ENCODE measurements around the gene PFDN5.

The PFDN5 gene

DNA sequence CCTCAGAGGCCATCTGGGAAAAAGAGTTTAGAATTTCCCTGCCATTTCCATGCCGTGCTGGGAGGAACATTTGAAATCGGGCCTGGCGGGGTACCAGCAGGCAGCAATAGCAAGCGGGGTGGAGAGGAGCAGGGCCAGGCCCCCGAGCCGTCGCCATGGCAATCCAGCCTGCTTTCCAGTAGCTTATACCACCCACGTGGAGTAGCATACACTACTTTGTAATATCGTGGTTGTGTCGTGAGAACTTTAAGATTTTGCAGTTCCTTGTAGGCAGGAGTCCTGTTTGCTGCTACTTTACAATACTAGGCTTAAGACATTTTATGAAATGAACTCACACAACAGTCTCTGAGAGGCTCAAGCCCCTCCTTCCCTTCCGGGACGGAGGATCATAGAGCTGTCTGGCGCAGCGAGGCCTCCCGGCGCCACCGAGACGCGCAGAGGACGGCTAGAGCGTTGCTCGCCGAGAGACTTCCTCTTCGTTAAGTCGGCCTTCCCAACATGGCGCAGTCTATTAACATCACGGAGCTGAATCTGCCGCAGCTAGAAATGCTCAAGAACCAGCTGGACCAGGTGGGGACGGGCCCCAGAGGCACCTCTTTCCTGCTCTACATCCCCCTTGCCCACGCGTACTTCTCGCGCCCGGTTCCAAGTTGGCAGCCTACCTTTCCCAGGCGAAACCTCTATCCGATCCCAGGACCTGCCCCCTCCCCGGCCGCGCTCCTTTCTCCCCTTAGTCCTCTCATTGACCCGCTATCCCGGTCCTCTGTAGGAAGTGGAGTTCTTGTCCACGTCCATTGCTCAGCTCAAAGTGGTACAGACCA, at the start of gene PFDN5:
Gene PFDN5, plus strand, starts transcription at position 473 of the 821 bp plus-strand sequence. Its CDS starts 26 bp downstream, at position 499.
- DNase-seq (ENCODE audit: low read depth): peak; percentile 88

GRCh38 chr12:53251477-53252348, 43.6 kb upstream of the PFDN5 start:
- DNase-seq (ENCODE audit: low read depth): no peak

DNA sequence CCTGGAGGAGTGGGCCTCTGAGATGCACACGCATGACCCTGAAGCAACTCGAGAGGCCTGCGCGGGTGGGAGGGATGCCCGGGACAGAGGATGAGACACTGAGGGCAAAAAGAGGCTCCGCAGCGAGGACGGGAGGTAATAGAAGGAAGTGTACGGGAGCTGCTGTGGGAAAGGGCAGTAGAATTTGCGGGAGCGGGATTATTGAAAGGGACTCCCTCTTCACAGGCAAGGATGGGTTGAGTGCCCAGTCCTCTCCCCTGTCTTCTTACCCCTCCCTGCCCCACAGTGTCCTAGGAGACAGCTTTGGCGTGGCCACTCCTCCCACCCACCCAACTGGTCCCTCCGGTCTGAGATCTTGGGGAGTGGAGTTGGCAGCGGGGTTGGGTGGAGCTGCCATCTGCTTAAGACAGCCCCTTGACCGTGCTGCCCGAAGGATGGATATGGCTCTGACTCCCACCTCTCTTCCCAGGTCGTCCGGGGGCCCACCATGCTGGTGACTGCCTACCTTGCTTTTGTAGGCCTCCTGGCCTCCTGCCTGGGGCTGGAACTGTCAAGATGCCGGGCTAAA, 42.9 kb upstream of the PFDN5 start:
- no peak for DNase-seq (ENCODE audit: low read depth)

DNA sequence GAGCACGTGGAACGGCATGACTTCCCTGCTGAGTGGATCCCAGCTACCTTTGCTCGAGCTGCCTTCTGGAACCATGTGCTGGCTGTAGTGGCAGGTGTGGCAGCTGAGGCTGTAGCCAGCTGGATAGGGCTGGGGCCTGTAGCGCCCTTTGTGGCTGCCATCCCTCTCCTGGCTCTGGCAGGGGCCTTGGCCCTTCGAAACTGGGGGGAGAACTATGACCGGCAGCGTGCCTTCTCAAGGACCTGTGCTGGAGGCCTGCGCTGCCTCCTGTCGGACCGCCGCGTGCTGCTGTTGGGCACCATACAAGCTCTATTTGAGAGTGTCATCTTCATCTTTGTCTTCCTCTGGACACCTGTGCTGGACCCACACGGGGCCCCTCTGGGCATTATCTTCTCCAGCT, 42.0 kb upstream of the PFDN5 start:
- no peak for DNase-seq (ENCODE audit: low read depth)

DNA sequence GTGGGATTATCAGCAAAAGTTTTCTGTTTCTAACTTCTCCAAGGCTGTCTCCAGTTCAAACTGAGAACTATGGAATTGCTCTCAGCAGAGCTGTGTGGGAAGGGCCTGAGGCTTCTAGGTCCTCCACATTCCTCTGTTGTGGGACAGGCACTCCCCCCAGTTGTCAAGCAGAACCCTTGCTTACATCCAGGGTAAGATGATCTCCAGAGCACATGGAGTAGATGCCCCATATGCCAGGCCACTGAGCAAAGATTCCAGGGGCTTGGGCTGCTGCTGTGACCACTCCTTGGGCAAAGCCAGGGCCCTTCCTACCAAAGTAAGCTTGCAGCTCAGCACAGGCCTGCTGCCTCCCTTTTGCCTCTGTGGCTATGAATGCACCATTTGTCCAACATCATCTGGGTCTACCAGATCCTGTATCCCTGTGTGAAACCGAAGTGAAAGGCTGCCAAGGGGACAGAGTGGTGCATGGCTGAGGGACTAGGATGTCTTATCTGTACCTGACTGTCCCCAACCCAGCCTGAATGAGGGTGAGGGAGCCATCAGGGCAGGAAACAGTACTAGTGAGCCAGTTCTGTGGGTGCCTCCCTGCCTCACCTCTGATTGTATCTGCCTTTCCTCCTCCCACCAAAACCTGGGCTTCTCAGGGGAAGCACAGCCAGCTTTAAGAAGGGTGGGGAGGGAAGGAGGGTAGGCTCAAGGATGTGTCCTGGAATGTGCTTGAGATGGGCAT, 40.4 kb upstream of the PFDN5 start:
- DNase-seq (ENCODE audit: low read depth): no peak

GRCh38 chr12:53255996-53256395, 39.3 kb upstream of the PFDN5 start:
- no peak for DNase-seq (ENCODE audit: low read depth)

DNA sequence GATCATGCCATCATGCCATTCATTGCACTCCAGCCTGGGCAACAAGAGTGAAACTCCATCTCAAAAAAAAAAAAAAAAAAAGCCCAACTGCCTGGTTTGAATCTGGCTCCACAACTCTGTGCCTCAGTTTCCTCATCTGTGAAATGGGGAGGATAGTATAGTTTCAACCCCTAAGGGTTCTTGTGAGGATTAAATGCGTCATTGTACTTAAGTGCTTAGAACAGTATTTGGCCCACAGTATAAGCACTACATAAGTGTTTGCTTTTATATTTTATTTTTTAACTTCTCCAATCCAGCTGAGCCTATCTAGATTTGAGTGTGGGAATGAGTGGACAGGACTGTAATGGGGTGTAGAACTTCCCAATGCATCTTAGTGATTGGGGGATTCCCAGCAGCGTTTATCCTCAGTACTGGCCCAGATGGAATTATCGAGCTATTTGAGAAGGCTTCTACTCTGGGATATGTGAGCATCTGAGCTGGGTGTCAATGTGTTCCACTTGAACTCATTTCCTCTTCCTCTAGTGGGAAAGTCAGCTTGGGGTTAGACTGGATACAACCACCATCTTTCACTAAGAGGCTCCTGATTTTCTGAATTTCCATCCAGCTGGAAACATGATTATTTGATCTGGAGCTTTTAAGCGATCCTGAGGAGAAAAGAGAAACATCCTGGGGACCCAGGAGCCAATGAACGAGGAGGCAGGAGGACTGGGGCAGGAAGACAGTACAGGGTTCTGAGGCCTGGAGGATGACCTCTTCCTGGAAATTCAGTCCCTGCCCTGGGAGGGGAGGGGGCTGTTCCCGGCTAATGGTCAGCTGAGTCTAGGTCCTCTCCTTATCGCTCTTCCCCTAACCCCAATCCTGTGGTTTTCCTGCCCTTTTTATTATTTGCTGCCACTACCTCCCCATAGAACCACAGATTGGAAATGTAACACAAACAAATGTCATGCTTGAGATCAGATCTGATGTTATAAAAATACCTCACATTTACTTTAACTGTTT, 36.5 kb upstream of the PFDN5 start:
- no peak for DNase-seq (ENCODE audit: low read depth)

DNA sequence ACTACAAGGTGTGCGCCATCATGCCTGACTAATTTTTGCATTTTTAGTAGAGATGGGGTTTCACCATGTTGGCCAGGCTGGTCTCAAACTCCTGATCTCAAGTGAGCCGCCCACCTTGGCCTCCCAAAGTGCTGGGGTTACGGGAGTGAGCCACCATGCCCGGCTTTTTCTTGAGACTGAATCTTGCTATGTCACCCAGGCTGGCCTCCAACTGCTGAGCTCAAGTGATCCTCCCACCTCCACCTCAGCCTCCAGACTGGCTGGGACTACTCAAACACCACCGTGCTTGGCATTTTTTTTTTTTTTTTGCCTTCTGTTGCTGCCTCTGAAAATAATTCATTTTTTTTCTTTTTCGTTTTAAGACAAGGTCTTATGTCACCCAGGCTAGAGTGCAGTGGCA, 35.5 kb upstream of the PFDN5 start:
- DNase-seq (ENCODE audit: low read depth): no peak

GRCh38 chr12:53265783-53266182, 29.6 kb upstream of the PFDN5 start:
- no peak for DNase-seq (ENCODE audit: low read depth)

DNA sequence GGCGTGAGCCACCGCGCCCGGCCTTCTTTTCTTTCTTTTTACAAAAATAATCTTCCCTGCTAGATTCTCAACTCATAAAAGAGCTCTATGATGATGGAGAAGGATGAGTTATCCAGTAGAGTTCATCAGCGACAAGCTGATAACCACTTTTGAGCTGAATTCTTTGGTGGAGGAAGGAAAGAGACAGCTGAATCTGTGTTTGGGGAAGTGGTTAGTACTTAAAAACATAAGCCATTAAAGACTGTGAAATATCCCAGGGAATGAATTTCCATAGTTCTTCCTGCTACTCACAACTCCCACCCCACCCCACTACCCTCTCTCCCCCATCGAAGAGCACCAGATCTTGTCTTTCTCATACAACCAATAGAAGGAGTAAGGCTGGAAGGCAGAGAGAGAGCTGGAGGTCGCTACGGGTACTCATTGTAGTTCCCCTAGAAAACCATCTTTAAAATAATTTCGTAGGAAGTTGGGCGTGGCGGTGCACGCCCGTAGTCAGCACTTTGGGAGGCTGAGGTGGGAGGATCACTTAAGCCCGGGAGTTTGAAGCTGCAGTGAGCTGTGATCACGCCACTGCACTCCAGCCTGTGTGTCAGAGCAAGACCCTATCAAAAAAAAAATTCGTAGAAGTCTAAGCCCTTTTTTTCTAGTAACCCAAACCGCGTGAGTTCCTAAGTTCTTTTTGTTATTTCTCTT, 27.9 kb upstream of the PFDN5 start:
- no peak for DNase-seq (ENCODE audit: low read depth)

- peak; percentile 65 for DNase-seq (ENCODE audit: low read depth)
These were observed 27.2 kb upstream of the PFDN5 start, which contains the start of gene ESPL1 for GRCh38 chr12:53267999-53268629. ESPL1 (plus strand) TSS chr12:53268299; CDS start chr12:53268767, 468 bp downstream.

DNA sequence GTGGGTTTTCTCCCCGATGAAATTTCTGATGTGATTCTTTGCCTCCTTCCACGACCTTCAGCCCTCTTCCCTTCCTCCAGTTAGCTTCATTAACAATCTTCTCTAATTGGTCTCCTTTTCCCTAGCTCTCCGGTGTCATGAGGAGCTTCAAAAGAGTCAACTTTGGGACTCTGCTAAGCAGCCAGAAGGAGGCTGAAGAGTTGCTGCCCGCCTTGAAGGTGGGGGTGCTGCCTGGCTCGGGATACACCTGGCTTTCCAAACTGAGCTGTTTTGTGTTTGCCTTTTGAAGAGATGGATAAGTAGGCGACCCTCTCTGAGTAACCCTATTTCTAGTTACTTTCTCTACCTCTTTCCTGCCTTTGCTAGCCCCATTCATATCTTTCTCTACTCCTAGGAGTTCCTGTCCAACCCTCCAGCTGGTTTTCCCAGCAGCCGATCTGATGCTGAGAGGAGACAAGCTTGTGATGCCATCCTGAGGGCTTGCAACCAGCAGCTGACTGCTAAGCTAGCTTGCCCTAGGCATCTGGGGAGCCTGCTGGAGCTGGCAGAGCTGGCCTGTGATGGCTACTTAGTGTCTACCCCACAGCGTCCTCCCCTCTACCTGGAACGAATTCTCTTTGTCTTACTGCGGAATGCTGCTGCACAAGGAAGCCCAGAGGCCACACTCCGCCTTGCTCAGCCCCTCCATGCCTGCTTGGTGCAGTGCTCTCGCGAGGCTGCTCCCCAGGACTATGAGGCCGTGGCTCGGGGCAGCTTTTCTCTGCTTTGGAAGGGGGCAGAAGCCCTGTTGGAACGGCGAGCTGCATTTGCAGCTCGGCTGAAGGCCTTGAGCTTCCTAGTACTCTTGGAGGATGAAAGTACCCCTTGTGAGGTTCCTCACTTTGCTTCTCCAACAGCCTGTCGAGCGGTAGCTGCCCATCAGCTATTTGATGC, 26.4 kb upstream of the PFDN5 start:
- DNase-seq (ENCODE audit: low read depth): no peak

GRCh38 chr12:53274445-53274844, 20.9 kb upstream of the PFDN5 start:
- no peak for DNase-seq (ENCODE audit: low read depth)

DNA sequence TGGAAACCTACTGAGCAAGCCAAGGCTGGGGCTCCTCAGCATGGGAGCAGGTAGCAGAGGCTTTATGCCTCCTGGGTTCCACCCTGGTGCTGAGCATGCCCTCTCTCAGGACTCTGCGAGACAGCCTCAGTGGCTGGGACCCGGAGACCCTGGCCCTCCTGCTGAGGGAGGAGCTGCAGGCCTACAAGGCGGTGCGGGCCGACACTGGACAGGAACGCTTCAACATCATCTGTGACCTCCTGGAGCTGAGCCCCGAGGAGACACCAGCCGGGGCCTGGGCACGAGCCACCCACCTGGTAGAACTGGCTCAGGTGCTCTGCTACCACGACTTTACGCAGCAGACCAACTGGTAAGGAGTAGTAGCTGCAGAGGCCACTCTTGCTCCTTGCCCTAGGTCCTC, 18.8 kb upstream of the PFDN5 start:
- no peak for DNase-seq (ENCODE audit: low read depth)

DNA sequence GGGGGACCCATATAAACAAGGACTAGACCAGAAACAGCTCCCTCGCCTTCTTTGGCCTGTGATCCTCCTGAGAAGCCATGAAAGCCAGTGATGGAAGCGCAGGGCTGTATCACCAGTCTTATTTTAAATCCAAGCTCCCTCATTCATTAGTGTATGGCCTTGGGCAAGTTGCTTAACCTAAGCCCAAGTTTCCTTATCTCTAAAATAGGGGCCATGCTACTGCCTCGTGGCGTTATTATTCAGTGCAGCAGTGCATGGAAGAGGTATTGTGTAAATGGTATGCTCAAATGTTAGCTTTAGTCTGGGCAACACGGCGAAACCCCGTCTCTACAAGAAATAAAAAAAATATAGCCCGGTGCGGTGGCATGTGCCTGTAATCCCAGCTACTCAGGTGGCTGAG, 17.4 kb upstream of the PFDN5 start:
- DNase-seq (ENCODE audit: low read depth): no peak

GRCh38 chr12:53279283-53279869, 16.0 kb upstream of the PFDN5 start:
- no peak for DNase-seq (ENCODE audit: low read depth)

DNA sequence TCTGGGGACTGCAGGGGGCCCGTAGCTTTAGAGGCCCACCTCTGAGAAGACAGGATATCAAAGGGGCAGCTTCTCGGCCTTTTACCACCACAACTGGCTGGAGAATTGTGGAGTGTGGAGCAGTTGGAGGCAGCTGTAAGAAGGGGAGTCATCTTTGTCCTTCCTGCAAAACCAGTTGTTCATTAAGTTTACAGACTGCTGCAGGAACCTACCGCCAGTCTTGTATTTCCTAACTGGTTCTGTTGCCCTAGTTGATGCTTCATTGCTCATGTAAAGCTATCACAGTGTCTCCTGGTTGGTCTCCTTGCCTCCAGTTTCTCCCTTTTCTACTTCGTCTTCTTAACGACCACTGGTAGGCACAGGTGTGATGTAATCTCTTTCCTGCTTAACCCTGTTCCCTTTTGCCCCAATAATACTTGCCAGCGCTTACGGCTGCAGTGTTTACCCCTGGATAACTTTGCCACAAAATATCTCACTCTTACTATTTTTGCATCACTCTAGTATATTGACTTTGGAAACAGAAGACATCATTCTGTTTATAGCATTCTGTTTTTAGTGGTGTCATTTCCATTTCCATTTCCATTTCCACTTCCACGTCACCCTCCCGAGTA, 15.3 kb upstream of the PFDN5 start:
- no peak for DNase-seq (ENCODE audit: low read depth)

GRCh38 chr12:53286448-53286847, 8.9 kb upstream of the PFDN5 start:
- no peak for DNase-seq (ENCODE audit: low read depth)

Measured in fibroblast of the conjunctiva (primary cell).